Measurements from ENCODE around the gene TIMM50. TPM values are rescaled to one million over a fixed set of nuclear protein-coding genes. Genes with fewer than 3 reads are reported as not detected.

The TIMM50 gene
- total RNA-seq, 1 donor from 2014 or later = 43.6 TPM

DNA sequence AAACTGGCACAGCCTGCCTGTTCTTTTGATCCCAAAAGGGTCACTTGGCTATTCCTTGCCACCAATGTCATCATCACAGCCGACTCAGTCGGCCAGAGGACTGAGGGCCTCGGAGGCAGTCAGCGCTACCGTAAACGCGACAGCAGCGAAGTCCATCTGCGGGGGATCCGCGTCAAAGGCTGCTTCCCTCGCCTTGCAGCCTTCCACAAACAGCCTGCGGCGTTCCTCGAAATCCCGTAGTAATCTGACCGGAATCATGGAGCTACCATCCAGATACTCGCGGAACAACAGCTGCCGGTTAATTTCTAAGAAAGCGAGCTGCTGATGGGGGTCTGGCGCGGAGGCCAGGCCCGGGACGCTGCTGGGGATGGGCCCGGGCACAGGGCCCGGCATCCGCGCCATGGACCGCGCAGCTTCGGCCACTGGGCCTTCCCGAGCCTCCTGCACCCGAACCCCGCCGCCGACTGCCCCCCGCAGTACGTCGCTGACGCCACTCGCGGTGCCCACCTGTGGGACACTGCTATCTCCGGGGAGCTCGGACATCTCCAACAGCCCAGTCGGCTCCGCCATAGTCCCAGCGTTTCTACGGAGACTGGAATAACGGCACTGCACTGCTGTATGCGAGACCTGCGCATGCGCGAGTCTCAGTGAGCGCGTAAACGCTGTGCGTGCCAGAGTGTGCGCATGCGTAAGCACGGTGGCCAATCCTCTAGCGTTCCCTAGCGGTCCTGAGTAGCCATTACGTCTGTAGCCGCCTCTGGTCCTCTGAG, 51.8 kb downstream of the TIMM50 start, which contains the start of gene EID2B:
TSS of gene EID2B (minus strand) at position 620 of the 770 bp plus-strand sequence. CDS start at position 570, 50 bp downstream.
- DNase-seq (ENCODE audit: low read depth) = peak; percentile 88

GRCh38 chr19:39533003-39533512, 52.4 kb downstream of the TIMM50 start:
- DNase-seq (ENCODE audit: low read depth) = no peak

DNA sequence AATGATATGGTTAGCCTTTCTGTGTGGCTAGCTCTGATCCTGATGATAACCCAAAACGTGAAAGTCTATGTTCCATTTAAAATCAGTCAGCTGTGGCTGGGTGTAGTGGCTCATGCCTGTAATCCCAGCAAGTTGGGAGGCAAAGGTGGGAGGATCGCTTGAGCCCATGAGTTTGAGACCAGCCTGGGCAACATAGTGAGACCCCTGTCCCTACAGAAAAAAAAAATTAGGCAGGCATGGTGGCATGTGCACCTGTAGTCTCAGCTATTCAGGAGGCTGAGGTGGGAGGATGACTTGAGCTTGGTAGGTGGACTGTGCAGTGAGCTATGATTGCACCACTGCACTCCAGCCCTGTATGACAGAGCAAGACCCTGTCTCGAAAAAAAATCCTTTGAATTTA, 53.2 kb downstream of the TIMM50 start:
- no peak for DNase-seq (ENCODE audit: low read depth)

GRCh38 chr19:39539165-39539517, 58.5 kb downstream of the TIMM50 start:
- peak; percentile 60 for DNase-seq (ENCODE audit: low read depth)

DNA sequence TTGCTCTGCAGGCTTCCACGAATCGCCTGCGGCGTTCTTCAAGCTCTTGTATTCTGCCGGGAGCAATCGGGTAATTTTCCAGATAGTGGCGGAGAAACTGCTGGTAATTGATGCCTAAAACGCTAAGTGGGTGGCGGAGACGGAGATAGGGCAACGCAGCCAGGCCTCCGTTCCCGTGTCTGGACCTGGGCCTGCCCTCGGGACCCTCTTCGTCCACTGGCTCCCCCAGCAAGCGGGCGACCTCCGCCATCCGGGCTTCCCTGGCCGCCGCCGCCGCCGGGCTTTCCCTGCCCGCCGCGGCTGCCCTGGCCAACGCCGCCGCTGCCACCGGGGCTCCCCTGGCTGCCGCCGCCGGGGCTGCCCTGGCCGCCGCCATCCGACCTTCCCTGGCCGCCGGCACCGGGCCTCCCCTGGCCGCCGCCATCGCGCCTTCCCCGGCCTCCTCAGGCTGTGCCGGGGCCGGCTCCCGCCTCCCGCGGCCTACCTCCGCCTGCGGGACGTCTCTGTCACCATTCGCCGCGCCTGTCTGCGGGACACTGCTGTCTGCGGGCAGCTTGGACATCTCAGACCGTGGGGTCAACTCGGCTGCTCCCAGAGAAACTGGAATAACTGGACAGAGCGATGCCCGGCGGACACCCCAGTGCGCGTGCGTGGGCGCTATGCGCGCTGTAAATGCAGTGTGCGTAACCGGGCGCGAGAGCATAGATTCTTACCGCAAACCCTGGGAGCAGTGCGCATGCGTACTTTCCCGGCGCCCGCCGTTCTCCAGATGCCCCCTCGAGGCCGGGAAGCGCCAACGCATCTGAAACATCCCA, 59.1 kb downstream of the TIMM50 start, which contains the start of gene EID2:
TSS of gene EID2 (minus strand) at position 644 of the 815 bp plus-strand sequence. CDS start at position 562, 82 bp downstream.
- DNase-seq (ENCODE audit: low read depth) = peak; percentile 81

- DNase-seq (ENCODE audit: low read depth) = no peak
Observed at GRCh38 chr19:39540333-39540673, 59.7 kb downstream of the TIMM50 start.

Other genes starting within 250 kb of the TIMM50 start
- gene IFNL3, start 235.8 kb upstream of the TIMM50 start, total RNA-seq = not detected in 2 replicates
- gene IFNL4, start 232.0 kb upstream of the TIMM50 start, total RNA-seq = not detected in 2 replicates
- gene IFNL2, start 212.4 kb upstream of the TIMM50 start, total RNA-seq = not detected in 2 replicates
- gene IFNL1, start 184.4 kb upstream of the TIMM50 start, total RNA-seq = not detected in 2 replicates
- gene LRFN1, start 160.0 kb upstream of the TIMM50 start, total RNA-seq = 0.15 TPM in 1 of 2 replicates, not detected in the other
- not detected in 2 replicates for gene GMFG, start 144.8 kb upstream of the TIMM50 start, total RNA-seq
- 20.1 and 100 TPM in 2 replicates for gene SAMD4B, start 138.4 kb upstream of the TIMM50 start, total RNA-seq
- gene PAF1, start 89.7 kb upstream of the TIMM50 start, total RNA-seq = 23.1 and 40.9 TPM in 2 replicates
- gene MED29, start 89.5 kb upstream of the TIMM50 start, total RNA-seq = 19.3 and 29.7 TPM in 2 replicates
- gene ZFP36, start 74.0 kb upstream of the TIMM50 start, total RNA-seq = 0.35 and 2.8 TPM in 2 replicates
- 6.1 and 12.9 TPM in 2 replicates for gene PLEKHG2, start 68.2 kb upstream of the TIMM50 start, total RNA-seq
- 34.7 and 44.3 TPM in 2 replicates for gene RPS16, start 44.9 kb upstream of the TIMM50 start, total RNA-seq
- 55.4 and 114 TPM in 2 replicates for gene SUPT5H, start 35.3 kb upstream of the TIMM50 start, total RNA-seq
- gene DLL3, start 18.1 kb downstream of the TIMM50 start, total RNA-seq = 0.05 TPM in 1 of 2 replicates, not detected in the other
- not detected in 2 replicates for gene SELENOV, start 34.3 kb downstream of the TIMM50 start, total RNA-seq
- 2.1 and 2.5 TPM in 2 replicates for gene EID2B, start 52.0 kb downstream of the TIMM50 start, total RNA-seq
- 5.4 and 16.9 TPM in 2 replicates for gene EID2, start 59.3 kb downstream of the TIMM50 start, total RNA-seq
- not detected in 2 replicates for gene LGALS13, start 121.7 kb downstream of the TIMM50 start, total RNA-seq
- gene LGALS16, start 175.1 kb downstream of the TIMM50 start, total RNA-seq = not detected in 2 replicates
- gene LGALS14, start 223.6 kb downstream of the TIMM50 start, total RNA-seq = not detected in 2 replicates